SK-N-MC (cell line): ENCODE results near the gene BEST4.

Source experiments
- EZH2 ChIP-seq: fragments of 200-600 bp; sonication (generic); IDR thresholded peaks from one replicate; pipeline ENCODE4 v1.6.1; 2017; ENCODE audit warnings: antibody characterized with exemption
- FOXP2 ChIP-seq: optimal IDR thresholded peaks from 2 replicates; pipeline ENCODE3; 2011; ENCODE audit warnings: mild to moderate bottlenecking, moderate library complexity; ENCODE audit not compliant: insufficient read depth; ENCODE audit errors: extremely low read length, control extremely low read depth
- POLR2AphosphoS5 ChIP-seq: IDR thresholded peaks from 2 replicates; pipeline ENCODE4 v1.6.1; 2012; ENCODE audit warnings: mild to moderate bottlenecking, low read depth, low read length, borderline replicate concordance

GRCh38 chr1:44829506-44830384 is 41.8 kb upstream of the BEST4 start:
- no peak for TF ChIP-seq POLR2AphosphoS5
- no peak for TF ChIP-seq EZH2
- no peak for TF ChIP-seq FOXP2
